Suprapubic skin (tissue), 4 donors: Measurements from ENCODE around the gene GALC. TPM values are rescaled to one million over a fixed set of nuclear protein-coding genes. Genes with fewer than 3 reads are reported as not detected.

ENCODE experiments used
- DNase-seq, 2 donors: peaks; one replicate each; pipeline ENCODE4 v3.0.0-alpha.2; 2019; ENCODE audit warnings: low spot score in 2 of 2
- H3K27ac ChIP-seq: fragments of 200-600 bp; sonication (generic); one replicate; pipeline ENCODE4 v1.5.1; 2019
- H3K27me3 ChIP-seq: fragments of 200-600 bp; sonication (generic); one replicate; pipeline ENCODE4 v1.5.1; 2019
- H3K36me3 ChIP-seq: fragments of 200-600 bp; sonication (generic); one replicate; pipeline ENCODE4 v1.5.1; 2019
- H3K4me1 ChIP-seq: fragments of 200-600 bp; sonication (generic); one replicate; pipeline ENCODE4 v1.5.1; 2019
- H3K4me3 ChIP-seq: fragments of 200-600 bp; sonication (generic); one replicate; pipeline ENCODE4 v1.5.1; 2019; ENCODE audit warnings: mild to moderate bottlenecking
- H3K9me3 ChIP-seq: fragments of 200-600 bp; sonication (generic); one replicate; pipeline ENCODE4 v1.5.1; 2019
- EP300 ChIP-seq: sonication (generic); formaldehyde crosslinking; IDR thresholded peaks from one replicate; pipeline ENCODE4 v1.6.1; 2017; ENCODE audit warnings: antibody characterized with exemption
- POLR2A ChIP-seq, 2 donors: fragments of 450-650 bp; IDR thresholded peaks; one replicate each; pipeline ENCODE4 v1.6.1; 2017; ENCODE audit warnings: antibody characterized with exemption in 2 of 2, mild to moderate bottlenecking in 2 of 2, moderate library complexity in 2 of 2
- POLR2AphosphoS5 ChIP-seq, 3 donors: sonication (generic); formaldehyde crosslinking; IDR thresholded peaks; one replicate each; pipeline ENCODE4 v1.6.1; 2017; ENCODE audit warnings: antibody characterized with exemption in 3 of 3
- WGBS: methylation state at CpG from one replicate; pipeline ENCODE4 v1.1.5; 2018; 5-methylcytosine and 5-hydroxymethylcytosine counted together
- total RNA-seq, 4 donors: library from RNA; depleted of rRNA; stranded (reverse); fragments of >200 nt; gene quantifications; one replicate each; pipeline ENCODE4 v1.1.0, GENCODE V29; 2016
- TF ChIP-seq, protein P1 (sequence below), 2 donors: fragments of 200-600 bp in 1 of 2; fragments of 450-650 bp in 1 of 2; sonication (generic) in 1 of 2; IDR thresholded peaks; one replicate each; pipeline ENCODE4 v1.5.1; 2016 to 2019; ENCODE audit warnings: antibody characterized with exemption in 2 of 2, mild to moderate bottlenecking in 1 of 2, moderate library complexity in 1 of 2

Gene GALC
- total RNA-seq, 4 donors from 2014 or later = 15.0 to 19.5 (median 17.4) TPM

DNA sequence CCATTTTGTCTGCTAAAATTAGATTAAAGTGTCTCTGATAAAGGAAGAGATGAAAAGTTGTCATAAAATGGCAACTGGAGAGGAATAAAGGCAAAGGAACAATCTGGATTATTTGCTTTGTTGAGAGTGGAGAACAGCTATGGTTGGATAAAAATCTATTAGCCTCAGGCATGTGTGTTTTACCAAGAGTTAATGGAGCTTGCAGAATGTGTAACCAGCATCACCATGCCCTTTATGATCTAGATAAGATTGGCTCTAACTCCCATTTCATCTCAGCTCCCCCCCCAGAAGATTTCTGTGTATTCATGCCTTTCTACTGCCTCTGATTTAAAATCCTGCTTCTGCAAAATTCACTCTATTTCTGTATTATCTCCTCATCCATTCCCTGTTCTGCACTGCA is 93.8 kb downstream of the GALC start:
- Histone ChIP-seq H3K27ac (no peak overlapping the region), H3K27me3 (no peaks in the 10 kb centered on the region), H3K4me1 (no peaks in the 10 kb centered on the region), H3K9me3 (no peaks in the 10 kb centered on the region), H3K36me3 (no peaks in the 10 kb centered on the region), H3K4me3 (no peak overlapping the region)
- no peak for DNase-seq
- no peak for TF ChIP-seq POLR2AphosphoS5 (IDR thresholded peaks at IDR 0.05)
- no peak for TF ChIP-seq POLR2A (IDR thresholded peaks at IDR 0.05)
- TF ChIP-seq, protein P1, sequence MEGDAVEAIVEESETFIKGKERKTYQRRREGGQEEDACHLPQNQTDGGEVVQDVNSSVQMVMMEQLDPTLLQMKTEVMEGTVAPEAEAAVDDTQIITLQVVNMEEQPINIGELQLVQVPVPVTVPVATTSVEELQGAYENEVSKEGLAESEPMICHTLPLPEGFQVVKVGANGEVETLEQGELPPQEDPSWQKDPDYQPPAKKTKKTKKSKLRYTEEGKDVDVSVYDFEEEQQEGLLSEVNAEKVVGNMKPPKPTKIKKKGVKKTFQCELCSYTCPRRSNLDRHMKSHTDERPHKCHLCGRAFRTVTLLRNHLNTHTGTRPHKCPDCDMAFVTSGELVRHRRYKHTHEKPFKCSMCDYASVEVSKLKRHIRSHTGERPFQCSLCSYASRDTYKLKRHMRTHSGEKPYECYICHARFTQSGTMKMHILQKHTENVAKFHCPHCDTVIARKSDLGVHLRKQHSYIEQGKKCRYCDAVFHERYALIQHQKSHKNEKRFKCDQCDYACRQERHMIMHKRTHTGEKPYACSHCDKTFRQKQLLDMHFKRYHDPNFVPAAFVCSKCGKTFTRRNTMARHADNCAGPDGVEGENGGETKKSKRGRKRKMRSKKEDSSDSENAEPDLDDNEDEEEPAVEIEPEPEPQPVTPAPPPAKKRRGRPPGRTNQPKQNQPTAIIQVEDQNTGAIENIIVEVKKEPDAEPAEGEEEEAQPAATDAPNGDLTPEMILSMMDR (IDR thresholded peaks at IDR 0.05) = no peak
- no peak for TF ChIP-seq EP300

DNA sequence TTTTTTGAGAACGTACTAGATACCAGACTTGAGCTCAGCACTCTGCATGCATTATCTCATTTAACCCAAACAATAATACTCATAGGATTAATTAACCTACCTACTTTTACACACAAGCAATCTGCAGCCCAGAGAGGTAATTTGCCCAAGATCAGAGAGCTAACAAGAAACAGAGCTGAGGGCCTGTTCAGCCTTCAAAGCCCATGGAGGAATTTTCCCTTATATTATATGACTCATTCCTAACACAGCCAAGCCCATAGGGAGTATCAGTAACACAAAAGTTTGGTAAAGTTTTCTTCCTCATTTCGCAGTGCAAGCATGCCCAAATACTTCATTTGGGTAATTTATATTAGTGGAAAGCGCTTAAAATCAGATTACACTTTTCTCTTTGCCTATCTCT is 94.7 kb downstream of the GALC start:
- no peaks in the 10 kb centered on the region for H3K27me3 ChIP-seq
- TF ChIP-seq, protein P1 (IDR thresholded peaks at IDR 0.05) = no peak
- TF ChIP-seq POLR2A (IDR thresholded peaks at IDR 0.05) = no peak
- no peak for TF ChIP-seq EP300
- no peak for TF ChIP-seq POLR2AphosphoS5 (IDR thresholded peaks at IDR 0.05)
- no peak overlapping the region for H3K4me3 ChIP-seq
- no peaks in the 10 kb centered on the region for H3K9me3 ChIP-seq
- no peak for DNase-seq
- H3K4me1 ChIP-seq = no peaks in the 10 kb centered on the region
- 76% methylated on average over 3 of the region's 3 CpGs for WGBS
- H3K36me3 ChIP-seq = no peaks in the 10 kb centered on the region
- H3K27ac ChIP-seq = no peak overlapping the region

DNA sequence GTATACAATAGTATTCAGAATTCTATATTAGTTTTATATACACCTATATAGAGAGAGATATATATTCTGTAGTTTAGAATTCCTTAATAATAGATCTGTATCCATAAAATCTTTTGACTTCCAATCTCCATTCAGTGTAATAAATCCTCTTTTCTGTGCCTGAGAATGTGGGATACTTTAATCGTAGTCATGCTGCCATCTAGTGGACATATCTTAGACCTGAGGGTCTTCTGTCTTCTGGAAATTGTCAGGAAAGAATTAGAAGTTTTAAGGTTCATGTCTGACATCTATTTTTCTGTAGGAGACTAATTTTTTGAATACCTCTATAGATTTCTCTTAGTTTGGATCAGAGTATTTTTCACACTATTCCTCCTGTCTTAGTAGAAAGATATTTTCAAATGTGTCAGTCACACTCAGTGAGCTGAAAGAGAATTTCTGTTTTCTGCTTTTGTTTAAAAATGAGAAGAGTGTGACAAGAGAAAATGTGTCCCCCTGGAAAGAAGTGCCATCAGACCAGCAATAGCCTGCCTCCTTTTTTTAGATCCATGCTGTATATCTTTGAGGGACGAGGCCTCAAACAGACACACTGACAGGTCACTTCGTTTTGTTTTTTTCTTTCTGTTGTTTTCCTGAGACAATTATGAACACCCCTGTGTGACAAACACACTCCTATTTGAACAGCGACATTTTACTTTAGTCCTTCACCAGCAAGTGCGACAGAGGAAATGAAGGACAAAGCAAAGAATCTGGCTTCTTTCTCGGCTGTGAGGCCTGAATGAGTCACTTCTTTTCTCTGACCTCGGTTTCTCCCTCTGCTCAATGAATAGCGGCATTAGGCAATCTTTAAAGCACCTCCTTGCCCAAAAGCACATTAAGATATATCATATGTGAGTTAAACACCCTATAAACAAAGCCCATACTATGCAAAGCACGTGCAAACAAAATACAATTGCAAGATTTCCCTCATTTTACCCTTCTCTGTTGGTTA is 96.3 kb downstream of the GALC start:
- no peaks in the 10 kb centered on the region for H3K36me3 ChIP-seq
- H3K27me3 ChIP-seq = no peaks in the 10 kb centered on the region
- H3K27ac ChIP-seq = no peak overlapping the region
- H3K4me3 ChIP-seq = no peak overlapping the region
- WGBS = 71% methylated on average over 9 of the region's 9 CpGs
- no peak for DNase-seq
- no peaks in the 10 kb centered on the region for H3K4me1 ChIP-seq
- TF ChIP-seq EP300 = no peak
- TF ChIP-seq, protein P1 (IDR thresholded peaks at IDR 0.05) = peak in 1 of 2 donors; percentile 46
- no peak for TF ChIP-seq POLR2A (IDR thresholded peaks at IDR 0.05)
- no peaks in the 10 kb centered on the region for H3K9me3 ChIP-seq

DNA sequence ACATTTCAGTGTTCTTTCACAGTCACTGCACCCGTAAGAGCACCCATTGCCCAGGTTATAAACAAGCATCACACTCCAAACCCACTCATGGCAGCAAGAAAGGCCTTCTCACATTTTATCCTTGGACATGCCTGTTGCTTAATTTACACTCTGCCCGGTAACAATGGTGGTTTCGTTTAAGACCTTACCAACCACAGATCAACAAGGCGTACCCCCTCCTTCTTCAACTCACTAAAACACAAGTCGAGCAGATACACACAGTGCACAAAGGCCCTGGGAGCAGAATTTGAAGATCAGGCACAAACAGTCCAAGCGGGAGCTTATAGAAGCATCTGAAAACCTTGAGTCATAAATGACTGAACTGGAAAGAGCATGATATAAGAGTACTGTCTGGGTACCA is 98.1 kb downstream of the GALC start:
- Histone ChIP-seq H3K4me1 (no peaks in the 10 kb centered on the region), H3K9me3 (no peaks in the 10 kb centered on the region), H3K36me3 (no peaks in the 10 kb centered on the region), H3K27me3 (no peaks in the 10 kb centered on the region), H3K27ac (no peak overlapping the region), H3K4me3 (no peak overlapping the region)
- TF ChIP-seq POLR2AphosphoS5 (IDR thresholded peaks at IDR 0.05) (no peak), EP300 (no peak), POLR2A (IDR thresholded peaks at IDR 0.05) (no peak)
- TF ChIP-seq, protein P1 (IDR thresholded peaks at IDR 0.05) = no peak
- WGBS = 70% methylated on average over 6 of the region's 6 CpGs
- DNase-seq = no peak

DNA sequence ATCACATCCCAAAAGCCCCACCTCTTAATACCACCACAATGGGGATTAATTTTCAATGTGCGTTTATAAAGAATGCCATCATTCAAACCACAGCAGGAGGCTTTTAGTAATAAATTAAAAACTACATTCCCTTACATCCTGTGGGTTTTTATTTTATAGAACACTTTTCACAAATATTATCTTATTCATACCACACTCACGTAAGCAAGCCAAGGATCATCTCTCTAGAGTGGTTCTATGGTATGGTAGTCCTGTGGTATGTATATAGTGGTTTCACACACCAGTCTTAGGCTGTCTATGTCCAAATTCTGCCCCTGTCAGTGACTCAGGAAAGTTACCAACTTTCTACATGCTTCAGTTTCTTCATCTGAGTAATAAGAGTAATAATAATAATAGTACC is 100.2 kb downstream of the GALC start:
- no peak overlapping the region for H3K4me3 ChIP-seq
- H3K4me1 ChIP-seq = no peaks in the 10 kb centered on the region
- H3K27ac ChIP-seq = no peak overlapping the region
- 70% methylated on average over 2 of the region's 2 CpGs for WGBS
- H3K27me3 ChIP-seq = no peaks in the 10 kb centered on the region
- TF ChIP-seq, protein P1 (IDR thresholded peaks at IDR 0.05) = no peak
- TF ChIP-seq POLR2A (IDR thresholded peaks at IDR 0.05) (no peak), EP300 (no peak), POLR2AphosphoS5 (IDR thresholded peaks at IDR 0.05) (no peak)
- no peak for DNase-seq
- no peaks in the 10 kb centered on the region for H3K36me3 ChIP-seq
- no peaks in the 10 kb centered on the region for H3K9me3 ChIP-seq
